Stimulated activated CD8-positive, alpha-beta memory T cell treated with anti-CD3 and anti-CD28 coated beads, Interleukin-7, amount 100 ng/mL, for 48 hours (primary cell): Measurements from ENCODE around the gene LDAH.
"Not testable (repeated sequence)": the region's sequence is repeated elsewhere in the genome, so short reads cannot be mapped to it uniquely, and the experiment has no call there.

Source experiments
- DNase-seq, 2 donors: peaks; one replicate each; pipeline ENCODE4 v3.0.0-alpha.2; 2020; ENCODE audit warnings: low read depth in 1 of 2; ENCODE audit errors: extremely low read depth in 1 of 2

Gene LDAH

GRCh38 chr2:20724500-20725053 is 98.3 kb downstream of the LDAH start:
- no peak for DNase-seq

DNA sequence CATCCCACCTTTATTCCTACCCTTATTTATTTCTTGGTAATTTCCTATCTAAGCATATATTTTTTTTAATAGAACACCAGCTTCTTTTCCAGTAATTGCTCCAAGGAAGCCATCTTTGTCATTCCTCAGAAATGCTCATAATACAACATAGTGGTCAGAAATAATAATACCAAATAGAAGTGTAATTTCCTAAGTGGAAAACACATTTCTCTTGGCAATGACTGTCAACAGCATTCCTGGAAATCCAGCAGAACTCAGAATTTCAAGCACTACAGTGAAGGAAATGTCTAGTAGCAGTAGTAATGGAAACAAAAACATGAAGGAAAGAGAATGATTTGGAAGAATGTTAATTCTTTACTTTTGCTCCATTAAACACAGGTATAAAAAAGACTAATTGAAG is 99.4 kb downstream of the LDAH start:
- DNase-seq = no peak

- DNase-seq = no peak
Observed at GRCh38 chr2:20722592-20723240, 100.2 kb downstream of the LDAH start.

DNA sequence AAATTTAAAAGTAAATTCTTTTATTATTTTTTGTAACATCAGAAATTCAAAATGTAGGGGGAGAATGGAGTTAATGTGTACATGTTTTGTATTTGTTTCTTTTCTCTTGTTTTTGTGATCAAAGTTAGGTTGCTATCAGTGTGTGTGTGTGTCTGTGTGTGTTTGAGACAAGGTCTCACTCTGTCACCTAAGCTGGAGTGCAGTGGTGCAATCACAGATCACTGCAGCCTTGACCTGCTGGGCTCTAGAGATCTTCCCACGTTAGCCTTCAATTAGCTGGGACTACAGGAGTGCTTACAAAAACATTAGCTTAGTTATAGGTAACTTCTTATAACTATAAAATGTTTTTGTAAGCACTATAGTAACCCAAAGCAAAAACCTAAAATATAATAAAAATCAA is 105.3 kb downstream of the LDAH start:
- no peak for DNase-seq

DNA sequence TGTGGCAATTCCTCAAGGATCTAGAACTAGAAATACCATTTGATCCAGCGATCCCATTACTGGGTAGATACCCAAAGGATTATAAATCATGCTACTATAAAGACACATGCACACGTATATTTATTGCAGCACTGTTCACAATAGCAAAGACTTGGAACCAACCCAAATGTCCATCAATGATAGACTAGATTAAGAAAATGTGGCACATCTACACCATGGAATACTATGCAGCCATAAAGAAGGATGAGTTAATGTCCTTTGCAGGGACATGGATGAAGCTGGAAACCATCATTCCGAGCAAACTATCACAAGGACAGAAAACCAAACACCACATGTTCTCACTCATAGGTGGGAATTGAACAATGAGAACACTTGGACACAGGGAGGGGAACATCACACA is 106.7 kb downstream of the LDAH start:
- not testable (repeated sequence) for DNase-seq

DNA sequence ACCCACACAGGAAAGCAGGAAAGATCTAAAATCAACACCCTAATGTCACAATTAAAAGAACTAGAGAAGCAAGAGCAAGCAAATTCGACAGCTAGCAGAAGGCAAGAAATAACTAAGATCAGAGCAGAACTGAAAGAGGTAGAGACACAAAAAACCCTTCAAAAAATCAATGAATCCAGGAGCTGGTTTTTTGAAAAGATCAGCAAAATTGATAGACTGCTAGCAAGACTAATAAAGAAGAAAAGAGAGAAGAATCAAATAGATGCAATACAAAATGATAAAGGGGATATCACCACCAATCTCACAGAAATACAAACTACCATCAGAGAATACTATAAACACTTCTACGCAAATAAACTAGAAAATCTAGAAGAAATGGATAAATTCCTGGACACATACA is 108.5 kb downstream of the LDAH start:
- not testable (repeated sequence) for DNase-seq

- DNase-seq = not testable (repeated sequence)
Observed at GRCh38 chr2:20713585-20713984, 109.3 kb downstream of the LDAH start.

GRCh38 chr2:20711641-20712040 is 111.3 kb downstream of the LDAH start:
- not testable (repeated sequence) for DNase-seq

DNA sequence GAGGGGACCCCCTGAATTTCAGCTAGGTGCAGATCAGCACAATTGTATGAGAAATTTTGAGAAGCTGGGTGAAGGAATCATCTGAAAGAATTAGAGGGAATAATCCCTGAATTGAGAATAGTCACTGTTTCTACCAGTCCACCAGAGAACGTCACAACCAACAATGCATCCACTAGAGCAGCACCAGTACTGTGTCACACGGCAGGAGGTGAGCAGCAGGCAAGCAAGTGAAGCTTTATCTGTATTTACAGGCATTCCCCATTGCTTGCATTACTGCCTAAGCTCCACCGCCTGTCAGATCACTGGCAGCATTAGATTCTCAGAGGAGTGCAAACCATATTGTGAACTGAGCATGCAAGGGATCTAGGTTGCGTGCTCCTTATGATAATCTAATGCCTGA is 115.3 kb downstream of the LDAH start:
- DNase-seq = no peak

GRCh38 chr2:20706786-20707185 is 116.1 kb downstream of the LDAH start:
- no peak for DNase-seq

GRCh38 chr2:20706217-20706616 is 116.7 kb downstream of the LDAH start:
- no peak for DNase-seq

DNA sequence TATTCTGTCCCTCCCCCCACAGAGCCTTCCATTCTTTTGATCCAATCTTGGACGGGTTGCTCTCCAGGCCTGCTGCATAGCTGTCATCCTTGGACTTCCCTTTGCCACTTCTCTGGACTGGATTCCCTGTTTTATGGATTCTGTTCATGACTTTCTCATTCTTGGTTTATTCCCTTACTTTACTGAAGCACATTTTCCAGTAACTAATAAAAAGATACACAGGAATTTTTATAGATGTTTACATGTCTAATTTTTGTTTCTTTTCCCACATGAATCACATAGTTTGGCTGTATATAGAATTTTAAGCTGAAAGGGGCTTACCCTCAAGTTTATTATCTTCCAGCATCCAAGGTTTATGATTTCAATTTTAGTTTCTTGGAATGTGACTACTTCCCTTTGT is 118.0 kb downstream of the LDAH start:
- no peak for DNase-seq

DNA sequence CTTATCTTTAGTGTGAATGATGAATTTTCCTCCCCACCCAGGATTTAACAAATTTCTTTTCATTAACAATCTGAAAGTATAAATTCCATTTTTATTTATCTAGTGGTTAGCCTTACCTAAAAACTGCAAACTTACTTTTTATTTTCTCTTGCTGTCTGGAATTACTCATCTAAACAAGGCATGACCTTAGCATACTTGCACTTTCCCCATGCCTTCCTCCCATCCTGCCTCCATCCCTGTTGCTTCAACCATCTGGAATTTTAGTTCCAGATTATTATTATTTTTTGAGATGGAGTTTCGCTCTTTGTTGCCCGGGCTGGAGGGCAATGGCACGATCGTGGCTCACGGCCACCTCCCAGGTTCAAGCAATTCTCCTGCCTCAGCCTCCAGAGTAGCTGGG is 120.3 kb downstream of the LDAH start:
- no peak for DNase-seq

GRCh38 chr2:20698916-20699613 is 123.8 kb downstream of the LDAH start:
- DNase-seq = no peak

- DNase-seq = no peak
Observed at GRCh38 chr2:20697322-20697934, 125.5 kb downstream of the LDAH start.

- no peak for DNase-seq
Observed at GRCh38 chr2:20696366-20696765, 126.5 kb downstream of the LDAH start.

DNA sequence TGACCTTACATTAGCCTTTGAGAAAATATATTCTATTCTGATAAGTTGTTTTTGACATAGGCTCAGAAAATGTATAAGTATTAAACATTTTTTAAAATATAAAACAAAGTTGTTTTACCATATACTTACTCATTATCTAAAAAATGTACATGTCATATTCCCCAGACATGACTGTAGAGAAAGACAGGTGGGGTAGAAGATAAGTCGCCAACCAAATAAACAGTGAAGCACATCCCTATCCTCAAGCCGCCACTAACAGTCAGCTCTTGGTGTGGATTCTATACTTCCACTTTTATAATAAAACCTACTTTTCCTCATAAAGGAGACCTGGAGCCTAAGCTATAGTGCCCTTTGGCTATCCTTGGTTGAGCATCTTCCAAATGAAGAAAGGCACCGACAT is 129.6 kb downstream of the LDAH start:
- DNase-seq = no peak

- DNase-seq = no peak
Observed at GRCh38 chr2:20692081-20692480, 130.8 kb downstream of the LDAH start.

GRCh38 chr2:20691076-20691734 is 131.7 kb downstream of the LDAH start:
- no peak for DNase-seq

- no peak for DNase-seq
Observed at GRCh38 chr2:20689428-20690264, 133.3 kb downstream of the LDAH start.
